Keratinocyte (primary cell): Measurements from ENCODE around the gene ERF. TPM values are rescaled to one million over a fixed set of nuclear protein-coding genes. Genes with fewer than 3 reads are reported as not detected.

ENCODE experiments used
- DNase-seq: peaks from one replicate; pipeline ENCODE4 v3.0.0-alpha.2; 2011; ENCODE audit warnings: low read depth, missing footprints, low spot score
- FAIRE-seq: peaks from 2 replicates; lab custom pipeline; 2011; peaks lifted over from hg19 to GRCh38; lab: Jason Lieb, UNC
- H2AFZ ChIP-seq: 2 replicates; pipeline ENCODE4 v1.6.0; 2012; ENCODE audit warnings: low read length, control low read depth, inconsistent platforms; ENCODE audit not compliant: control insufficient read depth
- H3K27ac ChIP-seq: 2 replicates; pipeline ENCODE4 v1.5.1; 2011; ENCODE audit warnings: low read length; ENCODE audit not compliant: control insufficient read depth, insufficient read depth
- H3K27me3 ChIP-seq: 3 replicates; pipeline ENCODE4 v1.6.0; 2011; ENCODE audit warnings: low read length; ENCODE audit not compliant: control insufficient read depth, insufficient read depth; ENCODE audit errors: extremely low read depth
- H3K36me3 ChIP-seq, 2 experiments: 2 replicates in 1 of 2; 3 replicates in 1 of 2; pipeline ENCODE4 v1.5.1; 2011; ENCODE audit warnings: low read length in 2 of 2, mild to moderate bottlenecking in 1 of 2; ENCODE audit not compliant: control insufficient read depth in 2 of 2, insufficient read depth in 2 of 2; ENCODE audit errors: extremely low read depth in 1 of 2
- H3K4me1 ChIP-seq: 3 replicates; pipeline ENCODE4 v1.5.1; 2011; ENCODE audit warnings: low read length; ENCODE audit not compliant: control insufficient read depth, insufficient read depth; ENCODE audit errors: extremely low read depth
- H3K4me2 ChIP-seq: 3 replicates; pipeline ENCODE4 v1.6.0; 2011; ENCODE audit warnings: low read depth, low read length; ENCODE audit not compliant: control insufficient read depth, insufficient read depth; ENCODE audit errors: extremely low read depth
- H3K4me3 ChIP-seq, 3 experiments: fragments of 200-600 bp in 1 of 3; sonication (generic) in 1 of 3; 2 replicates in 2 of 3; 3 replicates in 1 of 3; pipeline ENCODE4 v1.5.1; 2011 to 2016; ENCODE audit warnings: low read length in 3 of 3, mild to moderate bottlenecking in 3 of 3, control low read depth in 2 of 3, inconsistent platforms in 1 of 3, low read depth in 1 of 3, mixed read lengths in 1 of 3, mixed run types in 1 of 3, moderate library complexity in 1 of 3; ENCODE audit not compliant: control insufficient read depth in 2 of 3, insufficient read depth in 2 of 3; ENCODE audit errors: extremely low read depth in 1 of 3
- H3K79me2 ChIP-seq: 2 replicates; pipeline ENCODE4 v1.6.0; 2012; ENCODE audit warnings: low read length; ENCODE audit not compliant: control insufficient read depth, insufficient read depth
- H3K9ac ChIP-seq: 3 replicates; pipeline ENCODE4 v1.6.0; 2011; ENCODE audit warnings: low read length; ENCODE audit not compliant: control insufficient read depth, insufficient read depth; ENCODE audit errors: extremely low read depth
- H3K9me1 ChIP-seq: 3 replicates; pipeline ENCODE4 v1.6.0; 2011; ENCODE audit warnings: low read length; ENCODE audit not compliant: control insufficient read depth, insufficient read depth; ENCODE audit errors: extremely low read depth
- H3K9me3 ChIP-seq: 2 replicates; pipeline ENCODE4 v1.5.1; 2012; ENCODE audit warnings: low read depth, low read length; ENCODE audit not compliant: control insufficient read depth
- H4K20me1 ChIP-seq: 3 replicates; pipeline ENCODE4 v1.6.0; 2011; ENCODE audit warnings: low read length; ENCODE audit not compliant: control insufficient read depth, insufficient read depth; ENCODE audit errors: extremely low read depth
- EZH2 ChIP-seq: IDR thresholded peaks from one replicate; pipeline ENCODE4 v1.6.1; 2012; ENCODE audit warnings: inconsistent platforms, mild to moderate bottlenecking, low read length, moderate library complexity
- dilution Hi-C: fragments of 300-500 bp; cut with MboI; formaldehyde crosslinking; loops from one replicate; pipeline ENCODE4 v1.7.0; 2020; ENCODE audit warnings: low sequenced_read_pairs; ENCODE audit not compliant: extremely low pct_ligation_motif_present
- polyA plus RNA-seq, 5 experiments: library from polyadenylated mRNA; depleted of rRNA in 3 of 5; stranded (reverse) in 3 of 5; stranded (forward) in 1 of 5; unstranded in 1 of 5; fragments of >200 nt; gene quantifications; 1 replicate in 1 of 5; 2 replicates in 3 of 5; 3 replicates in 1 of 5; pipeline versions ENCODE4 v1.2.1 to v1.2.3, GENCODE V29; 2011 to 2012; ENCODE audit warnings: missing spikeins in 2 of 5, low read depth in 1 of 5, low replicate concordance in 1 of 5
- TF ChIP-seq, protein P1 (sequence below), 3 experiments: IDR thresholded peaks in 1 of 3; conservative IDR thresholded peaks in 1 of 3; optimal IDR thresholded peaks in 1 of 3; 2 replicates in 2 of 3; 3 replicates in 1 of 3; pipeline versions ENCODE3 to v1.5.1; 2011; ENCODE audit warnings: low read length in 3 of 3, mild to moderate bottlenecking in 3 of 3, moderate library complexity in 2 of 3, control low read depth in 1 of 3, inconsistent platforms in 1 of 3; ENCODE audit not compliant: insufficient read depth in 2 of 3; ENCODE audit errors: extremely low read depth in 1 of 3

ERF gene
- polyA plus RNA-seq, 1 donor (not counting 4 experiments of a cell fraction or from before 2014, with no cell fraction given): 83.5 TPM

DNA sequence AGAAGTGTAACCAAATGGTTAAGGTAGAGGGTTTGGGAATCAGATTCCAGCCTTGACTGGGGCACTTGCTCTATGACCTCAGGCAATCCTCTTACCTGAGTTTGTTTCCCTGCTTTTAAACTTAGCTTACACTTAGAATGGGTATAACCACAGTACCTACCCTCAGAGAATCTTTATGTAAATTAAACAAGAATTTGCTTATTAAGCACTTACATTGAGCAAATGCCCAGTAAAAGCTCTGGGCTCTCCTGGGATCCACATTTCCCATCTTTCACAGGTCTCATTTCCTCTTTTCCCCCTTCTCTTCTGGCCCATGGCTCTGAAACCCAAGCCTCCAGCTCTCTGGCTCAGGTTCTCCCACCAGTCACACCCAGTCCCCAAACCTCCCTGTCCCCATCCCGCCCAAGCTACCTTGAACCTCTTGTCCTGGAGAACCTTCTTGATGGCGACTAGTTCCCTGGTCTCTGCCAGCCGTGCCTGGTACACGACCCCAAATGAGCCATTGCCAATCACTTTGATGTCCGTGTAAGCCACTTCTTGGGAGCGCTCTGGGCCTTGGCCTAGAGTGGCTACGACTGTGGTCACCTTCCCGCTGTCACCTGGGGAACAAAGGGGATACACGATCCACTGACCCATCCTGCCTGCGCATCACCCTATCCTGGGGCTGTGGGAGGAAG is 15.2 kb downstream of the ERF start:
- peaks cover 3% of the 10 kb centered on the region for H3K9me1 ChIP-seq
- peaks cover 9% of the 10 kb centered on the region for H3K4me1 ChIP-seq
- H3K27me3 ChIP-seq: no peaks in the 10 kb centered on the region
- peaks cover 18 to 26% of the 10 kb centered on the region in 2 experiments for H3K36me3 ChIP-seq
- no peak overlapping the region for H3K9ac ChIP-seq
- H3K4me2 ChIP-seq: no peak overlapping the region
- FAIRE-seq: no peak
- no peak overlapping the region for H2AFZ ChIP-seq
- H3K9me3 ChIP-seq: no peaks in the 10 kb centered on the region
- no peak for TF ChIP-seq EZH2
- TF ChIP-seq, protein P1, sequence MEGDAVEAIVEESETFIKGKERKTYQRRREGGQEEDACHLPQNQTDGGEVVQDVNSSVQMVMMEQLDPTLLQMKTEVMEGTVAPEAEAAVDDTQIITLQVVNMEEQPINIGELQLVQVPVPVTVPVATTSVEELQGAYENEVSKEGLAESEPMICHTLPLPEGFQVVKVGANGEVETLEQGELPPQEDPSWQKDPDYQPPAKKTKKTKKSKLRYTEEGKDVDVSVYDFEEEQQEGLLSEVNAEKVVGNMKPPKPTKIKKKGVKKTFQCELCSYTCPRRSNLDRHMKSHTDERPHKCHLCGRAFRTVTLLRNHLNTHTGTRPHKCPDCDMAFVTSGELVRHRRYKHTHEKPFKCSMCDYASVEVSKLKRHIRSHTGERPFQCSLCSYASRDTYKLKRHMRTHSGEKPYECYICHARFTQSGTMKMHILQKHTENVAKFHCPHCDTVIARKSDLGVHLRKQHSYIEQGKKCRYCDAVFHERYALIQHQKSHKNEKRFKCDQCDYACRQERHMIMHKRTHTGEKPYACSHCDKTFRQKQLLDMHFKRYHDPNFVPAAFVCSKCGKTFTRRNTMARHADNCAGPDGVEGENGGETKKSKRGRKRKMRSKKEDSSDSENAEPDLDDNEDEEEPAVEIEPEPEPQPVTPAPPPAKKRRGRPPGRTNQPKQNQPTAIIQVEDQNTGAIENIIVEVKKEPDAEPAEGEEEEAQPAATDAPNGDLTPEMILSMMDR (optimal IDR thresholded peaks at IDR 0.05 in 1 of 3, IDR thresholded peaks at IDR 0.05 in 1 of 3, conservative IDR thresholded peaks at IDR 0.05 in 1 of 3; ENCODE audit: extremely low read depth in 1 of 3, insufficient read depth in 2 of 3, low read length in 3 of 3): no peak
- dilution Hi-C loops: no loop called here
- no peak overlapping the region for H3K4me3 ChIP-seq
- DNase-seq: no peak
- H3K79me2 ChIP-seq: peaks cover 39% of the 10 kb centered on the region
- H3K27ac ChIP-seq: no peak overlapping the region
- no peaks in the 10 kb centered on the region for H4K20me1 ChIP-seq

DNA sequence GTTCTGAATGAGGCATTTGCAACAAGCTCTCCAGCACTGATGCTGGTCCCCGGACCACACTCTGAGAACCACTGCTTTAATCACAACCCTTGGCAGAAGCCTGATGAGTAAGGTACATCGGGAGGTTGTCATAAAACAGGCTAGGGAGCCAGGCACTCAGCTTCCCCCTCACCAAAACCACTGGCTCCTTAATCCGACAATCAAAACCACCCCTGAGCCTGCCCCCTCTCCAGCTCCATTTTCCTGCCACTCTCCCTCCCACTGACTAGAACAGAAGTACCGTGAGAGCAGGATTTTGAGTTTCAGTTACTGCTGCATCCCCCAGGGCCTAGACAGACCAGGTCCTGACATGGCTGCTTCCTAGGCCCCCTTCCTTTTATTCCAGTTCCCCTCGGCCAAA is 19.7 kb downstream of the ERF start:
- DNase-seq: no peak
- no peak for TF ChIP-seq EZH2
- TF ChIP-seq, protein P1 (optimal IDR thresholded peaks at IDR 0.05 in 1 of 3, IDR thresholded peaks at IDR 0.05 in 1 of 3, conservative IDR thresholded peaks at IDR 0.05 in 1 of 3; ENCODE audit: extremely low read depth in 1 of 3, insufficient read depth in 2 of 3, low read length in 3 of 3): no peak
- Histone ChIP-seq H3K79me2 (peaks cover 31% of the 10 kb centered on the region), H3K27ac (no peak overlapping the region), H3K9me3 (no peaks in the 10 kb centered on the region), H4K20me1 (no peaks in the 10 kb centered on the region), H3K4me1 (no peaks in the 10 kb centered on the region), H3K36me3 (peaks cover 45 to 54% of the 10 kb centered on the region in 2 experiments), H3K9ac (no peak overlapping the region), H3K4me3 (no peak overlapping the region), H3K9me1 (no peaks in the 10 kb centered on the region), H2AFZ (no peak overlapping the region), H3K4me2 (no peak overlapping the region), H3K27me3 (no peaks in the 10 kb centered on the region)
- FAIRE-seq: no peak
- dilution Hi-C loops: no loop called here
